NCI-H187 treated with DMSO at 0.1 percent for 48 hours (cell line): ENCODE measurements around the gene ZNF2.

Experiments
- DNase-seq: peaks from one replicate; lab custom pipeline; 2025; lab: John Stamatoyannopoulos, UW

Gene ZNF2

GRCh38 chr2:95206096-95206495, 40.5 kb downstream of the ZNF2 start:
- no peak for DNase-seq

- DNase-seq = peak; percentile 42
Measured at GRCh38 chr2:95207111-95207961, 41.7 kb downstream of the ZNF2 start, which contains the start of gene ZNF892. Gene ZNF892, plus strand, starts transcription at chr2:95207521. Its CDS starts 295 bp downstream, at chr2:95207816.

- DNase-seq = no peak
Measured at GRCh38 chr2:95208106-95208505, 42.5 kb downstream of the ZNF2 start.

- no peak for DNase-seq
Measured at GRCh38 chr2:95215018-95215612, 49.5 kb downstream of the ZNF2 start.

GRCh38 chr2:95220449-95220848, 54.8 kb downstream of the ZNF2 start:
- no peak for DNase-seq

GRCh38 chr2:95225658-95226057, 60.0 kb downstream of the ZNF2 start:
- DNase-seq = no peak

GRCh38 chr2:95231723-95232122, 66.1 kb downstream of the ZNF2 start:
- no peak for DNase-seq

GRCh38 chr2:95232232-95232631, 66.6 kb downstream of the ZNF2 start:
- DNase-seq = no peak
